Measurements from ENCODE around the gene UNC13A. TPM values are rescaled to one million over a fixed set of nuclear protein-coding genes. Genes with fewer than 3 reads are reported as not detected.
"Not testable (repeated sequence)": the region's sequence is repeated elsewhere in the genome, so short reads cannot be mapped to it uniquely, and the experiment has no call there.

The UNC13A gene
- polyA plus RNA-seq, 4 donors = 0.16 to 0.38 (median 0.26) TPM

- no peak for DNase-seq (ENCODE audit: low read depth in 4 of 4, low spot score in 2 of 4)
Measured at GRCh38 chr19:17607936-17608335, 80.2 kb downstream of the UNC13A start.

GRCh38 chr19:17606590-17607185 lies 81.5 kb downstream of the UNC13A start:
- DNase-seq (ENCODE audit: low read depth in 4 of 4, low spot score in 2 of 4) = no peak

DNA sequence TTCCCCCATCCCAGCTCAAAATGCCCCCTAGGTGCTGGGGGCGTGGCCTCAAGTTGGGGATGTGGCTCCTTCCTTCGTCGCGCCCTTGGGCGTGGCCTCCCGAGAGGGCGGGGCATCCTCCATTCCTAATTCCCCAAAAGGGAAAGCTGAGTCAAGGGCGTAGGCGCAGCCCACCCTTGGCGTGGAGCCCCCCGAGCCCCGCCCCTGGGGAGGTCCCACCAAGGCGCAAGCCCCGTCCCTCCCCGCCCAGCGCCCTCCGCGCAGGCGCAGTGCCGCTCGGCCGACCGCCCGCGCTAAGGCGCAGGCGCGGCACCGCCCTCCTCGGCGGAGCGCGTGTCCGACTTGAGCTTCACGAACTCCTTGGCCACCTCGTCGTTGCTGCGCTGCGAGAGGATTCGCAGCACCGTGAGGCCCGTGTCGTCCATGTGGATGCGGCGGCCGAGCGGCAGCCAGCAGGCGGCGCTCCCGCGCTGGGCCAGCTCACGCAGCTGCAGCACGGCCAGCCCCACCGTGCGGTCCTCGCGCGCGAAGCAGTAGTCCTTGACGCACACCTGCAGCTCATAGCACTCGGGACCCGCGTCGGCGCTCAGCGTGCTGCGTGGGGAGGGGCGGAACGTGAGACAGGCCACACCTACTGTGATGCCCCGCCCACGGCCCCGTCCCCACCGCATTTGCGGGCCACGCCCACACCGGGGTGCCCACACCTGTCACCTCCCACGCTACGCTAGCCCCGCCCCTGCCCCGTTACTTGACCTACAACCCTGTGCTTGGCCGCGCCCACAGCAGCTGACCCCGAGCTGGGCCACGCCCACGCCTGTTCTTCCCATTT lies 82.2 kb downstream of the UNC13A start:
- peak; percentile 50 to 72 (median 64) for DNase-seq (ENCODE audit: low read depth in 4 of 4, low spot score in 2 of 4)

DNA sequence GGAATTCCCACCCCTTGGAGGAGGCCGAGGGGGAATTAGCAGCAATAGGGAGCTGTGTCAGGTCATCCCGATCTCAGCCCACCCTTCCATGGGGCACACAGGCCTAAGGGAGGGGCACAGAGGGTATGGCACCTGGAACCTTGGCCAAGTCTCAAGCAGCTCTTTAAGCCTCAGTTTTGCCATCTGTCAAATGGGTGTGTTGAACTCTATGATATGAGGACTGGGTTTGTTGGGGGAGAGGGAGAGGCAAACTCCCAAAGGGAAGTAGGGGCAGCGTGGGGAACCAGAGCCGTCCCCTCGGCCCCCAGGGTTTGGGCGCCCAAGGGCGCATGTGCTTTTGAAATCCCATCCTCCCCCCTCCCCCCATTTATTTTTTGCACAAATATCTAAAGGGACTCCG lies 83.0 kb downstream of the UNC13A start:
- no peak for DNase-seq (ENCODE audit: low read depth in 4 of 4, low spot score in 2 of 4)

DNA sequence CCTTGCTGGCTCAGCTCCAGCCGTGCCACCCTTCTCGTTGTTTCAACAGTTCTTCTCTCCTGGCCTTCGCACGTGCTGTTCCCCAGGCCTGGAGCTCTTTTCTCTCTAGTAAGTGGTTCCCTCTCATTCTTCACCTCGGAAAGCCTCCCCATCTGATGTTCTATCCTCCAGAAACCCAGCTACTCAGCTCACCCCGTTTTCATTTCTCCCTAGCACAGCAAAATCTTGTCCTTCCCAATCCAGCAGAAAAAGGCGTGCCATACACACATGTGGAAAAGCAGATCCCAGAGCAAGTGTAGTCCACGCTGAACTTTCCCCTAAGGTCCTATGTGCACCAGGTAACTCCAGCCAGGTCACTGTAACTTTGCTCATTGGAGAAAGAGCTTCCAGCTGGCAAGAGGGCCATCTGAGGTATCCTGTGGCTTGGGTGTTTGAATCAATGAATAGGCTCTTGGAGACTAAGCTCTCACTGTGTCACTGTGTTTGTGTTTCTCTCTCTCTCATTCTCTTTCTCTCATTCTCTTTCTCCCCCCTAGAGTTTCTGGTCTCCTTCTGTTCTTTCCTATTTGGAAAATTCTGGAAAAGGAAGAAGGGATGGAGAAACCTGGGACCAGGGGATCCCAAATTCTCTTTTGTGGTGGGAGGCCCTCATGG lies 83.7 kb downstream of the UNC13A start:
- DNase-seq (ENCODE audit: low read depth in 4 of 4, low spot score in 2 of 4) = no peak

GRCh38 chr19:17602872-17603510 lies 85.2 kb downstream of the UNC13A start:
- DNase-seq (ENCODE audit: low read depth in 4 of 4, low spot score in 2 of 4) = no peak

GRCh38 chr19:17602217-17602616 lies 85.9 kb downstream of the UNC13A start:
- no peak for DNase-seq (ENCODE audit: low read depth in 4 of 4, low spot score in 2 of 4)

- DNase-seq (ENCODE audit: low read depth in 4 of 4, low spot score in 2 of 4) = no peak
Measured at GRCh38 chr19:17601683-17602082, 86.5 kb downstream of the UNC13A start.

GRCh38 chr19:17599780-17600179 lies 88.4 kb downstream of the UNC13A start:
- no peak for DNase-seq (ENCODE audit: low read depth in 4 of 4, low spot score in 2 of 4)

- DNase-seq (ENCODE audit: low read depth in 4 of 4, low spot score in 2 of 4) = no peak
Measured at GRCh38 chr19:17598953-17599352, 89.2 kb downstream of the UNC13A start.

DNA sequence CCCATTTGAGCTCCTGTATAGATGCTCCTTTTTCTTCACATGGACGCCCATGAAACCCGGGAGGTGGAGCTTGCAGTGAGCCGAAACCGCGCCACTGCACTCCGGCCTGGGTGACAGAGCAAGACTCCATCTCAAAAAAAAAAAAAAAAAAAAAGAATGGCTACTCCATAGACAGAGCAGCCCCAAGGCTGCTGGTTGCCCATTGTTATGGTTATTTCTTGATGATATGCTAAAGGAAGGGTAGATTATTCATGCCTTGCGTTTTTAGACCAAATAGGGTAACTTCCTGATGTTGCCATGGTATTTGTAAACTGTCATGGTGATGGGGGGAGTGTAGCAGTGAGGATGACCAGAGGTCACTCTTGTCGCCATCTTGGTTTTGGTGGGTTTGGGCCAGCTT lies 90.1 kb downstream of the UNC13A start:
- not testable (repeated sequence) for DNase-seq (ENCODE audit: low read depth in 4 of 4, low spot score in 2 of 4)

DNA sequence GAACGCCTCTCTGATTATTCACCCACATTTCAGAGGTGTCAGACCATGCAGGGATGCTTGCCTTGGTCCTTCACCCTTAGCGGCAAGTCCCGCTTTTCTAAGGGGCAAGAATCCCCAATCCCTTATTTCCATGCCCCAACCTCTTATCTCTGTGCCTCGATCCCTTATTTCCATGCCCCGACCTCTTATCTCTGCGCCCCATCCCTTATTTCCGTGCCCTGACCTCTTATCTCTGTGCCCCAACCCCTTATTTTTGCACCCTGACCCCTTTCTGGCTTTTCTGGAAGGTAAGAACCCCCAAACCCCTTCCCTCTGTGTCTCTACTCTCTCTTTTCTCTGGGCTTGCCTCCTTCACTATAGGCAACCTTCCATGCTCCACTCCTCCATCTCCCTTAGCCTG lies 93.9 kb downstream of the UNC13A start:
- DNase-seq (ENCODE audit: low read depth in 4 of 4, low spot score in 2 of 4) = not testable (repeated sequence)

DNA sequence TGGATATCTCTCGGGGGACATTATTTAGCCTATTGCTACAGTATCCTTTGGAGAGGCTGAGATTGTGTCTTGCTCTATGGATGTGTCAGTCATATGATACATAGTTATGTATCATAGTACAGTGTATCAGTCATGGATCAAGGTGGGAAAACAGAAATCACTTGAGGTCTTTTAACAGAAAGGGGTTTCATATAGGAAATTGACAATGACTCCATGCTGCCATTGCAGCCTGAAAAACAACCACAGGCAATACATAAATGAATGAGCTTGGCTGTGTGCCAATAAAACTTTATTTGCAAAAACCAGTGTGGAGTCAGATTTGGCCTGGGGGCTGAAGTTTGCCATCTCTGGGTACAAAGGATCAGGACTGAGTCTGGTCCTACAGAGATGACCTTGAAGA lies 97.3 kb downstream of the UNC13A start:
- DNase-seq (ENCODE audit: low read depth in 4 of 4, low spot score in 2 of 4) = no peak

GRCh38 chr19:17585395-17585794 lies 102.8 kb downstream of the UNC13A start:
- not testable (repeated sequence) for DNase-seq (ENCODE audit: low read depth in 4 of 4, low spot score in 2 of 4)

- DNase-seq (ENCODE audit: low read depth in 4 of 4, low spot score in 2 of 4) = no peak
Measured at GRCh38 chr19:17584132-17584531, 104.0 kb downstream of the UNC13A start.

GRCh38 chr19:17582613-17583012 lies 105.5 kb downstream of the UNC13A start:
- DNase-seq (ENCODE audit: low read depth in 4 of 4, low spot score in 2 of 4) = no peak

DNA sequence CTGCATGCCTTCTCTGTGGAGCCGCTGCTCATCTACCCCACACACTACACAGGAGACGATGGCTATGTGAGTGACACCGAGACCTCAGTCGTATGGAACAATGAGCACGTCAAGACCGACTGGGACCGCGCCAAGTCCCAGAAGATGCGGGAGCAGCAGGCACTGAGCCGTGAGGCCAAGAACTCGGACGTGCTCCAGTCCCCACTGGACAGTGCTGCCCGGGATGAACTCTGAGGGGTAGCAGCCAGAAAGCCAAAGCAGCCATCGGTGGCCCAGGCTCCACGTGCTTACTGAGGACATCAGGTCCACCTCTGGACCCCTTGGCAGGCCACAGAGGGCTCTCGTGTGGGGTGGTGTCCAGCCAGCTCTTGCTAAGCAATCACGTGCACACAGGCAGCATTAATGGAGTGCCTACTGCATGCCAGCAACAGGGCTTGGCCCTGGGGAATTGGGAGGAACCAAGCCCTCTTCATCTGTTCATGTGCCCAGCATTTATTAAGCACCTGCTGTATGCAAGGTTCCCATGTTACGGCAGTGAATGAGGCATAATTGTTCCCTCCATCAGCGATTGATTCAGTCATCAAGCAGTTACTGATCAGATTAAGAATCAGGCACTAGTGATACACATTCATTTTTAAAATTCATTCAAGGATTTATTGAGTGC lies 106.8 kb downstream of the UNC13A start:
- no peak for DNase-seq (ENCODE audit: low read depth in 4 of 4, low spot score in 2 of 4)

GRCh38 chr19:17580470-17581144 lies 107.5 kb downstream of the UNC13A start:
- no peak for DNase-seq (ENCODE audit: low read depth in 4 of 4, low spot score in 2 of 4)

DNA sequence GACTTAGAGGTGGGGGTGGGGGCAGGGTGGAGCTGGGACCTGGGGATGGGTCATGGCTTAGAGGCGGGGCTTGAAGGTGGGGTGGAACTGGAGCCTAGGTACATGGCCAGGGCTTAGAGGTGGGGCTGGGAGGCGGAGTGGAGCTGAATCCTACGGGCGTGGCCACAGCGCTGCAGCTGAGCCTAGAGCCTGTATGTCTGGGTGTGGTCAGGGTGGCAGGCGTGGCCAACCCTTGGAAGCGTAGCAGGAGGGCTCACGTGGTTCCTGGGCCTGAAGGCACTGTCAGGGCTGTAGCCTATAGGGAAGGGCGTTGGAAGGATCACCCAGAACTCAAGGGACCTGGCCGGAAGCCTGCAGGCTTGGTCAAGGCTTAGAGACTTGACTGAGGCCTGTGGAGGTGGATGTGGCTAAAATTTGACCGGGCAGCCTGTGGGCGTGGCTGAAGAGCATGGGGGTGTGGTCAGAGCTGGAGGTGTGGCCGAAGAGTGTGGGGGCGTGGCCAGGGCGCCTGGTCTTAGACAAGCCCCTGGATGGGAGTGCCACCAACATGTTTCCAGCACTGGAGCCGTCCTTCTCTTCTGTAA lies 108.4 kb downstream of the UNC13A start:
- DNase-seq (ENCODE audit: low read depth in 4 of 4, low spot score in 2 of 4) = no peak
